Measurements from ENCODE around the gene BIRC3. TPM values are rescaled to one million over a fixed set of nuclear protein-coding genes. Genes with fewer than 3 reads are reported as not detected.

The BIRC3 gene
- total RNA-seq, 5 donors from 2014 or later (not counting 1 experiment from before 2014, with no cell fraction given): 82.6 to 114 (median 96.0) TPM

GRCh38 chr11:102272047-102272824 is 45.0 kb upstream of the BIRC3 start:
- ATAC-seq (replicated peaks in 1 of 4): peak in 1 of 4 experiments; percentile 20
- H3K36me3 Mint-ChIP-seq: no peaks in the 10 kb centered on the region
- peaks cover 34 to 36% (median 36%) of the 10 kb centered on the region in 3 donors for H3K4me1 Mint-ChIP-seq
- no peak overlapping the region for H3K27ac Mint-ChIP-seq
- Histone ChIP-seq H3K4me3 (ENCODE audit: control insufficient read depth in 1 of 2, extremely low read depth in 1 of 2, low read length in 1 of 2) (no peak overlapping the region), H3K27ac (ENCODE audit: low read length) (no peak overlapping the region), H3K9me3 (no peaks in the 10 kb centered on the region), H3K36me3 (ENCODE audit: control insufficient read depth in 2 of 2, extremely low read depth in 1 of 2, insufficient read depth in 1 of 2, low read length in 1 of 2) (no peaks in the 10 kb centered on the region), H3K4me1 (ENCODE audit: control insufficient read depth in 1 of 2, extremely low read depth in 1 of 2, insufficient read depth in 2 of 2, low read length in 2 of 2) (peaks cover 11 to 23% of the 10 kb centered on the region in 2 experiments), H3K27me3 (replicated peaks in 1 of 2; ENCODE audit: control insufficient read depth in 2 of 2, extremely low read depth in 1 of 2, insufficient read depth in 2 of 2, low read length in 1 of 2) (peaks cover 0 to 3% of the 10 kb centered on the region in 2 experiments)
- CTCF ChIA-PET: no interaction called here
- POLR2A ChIA-PET: no interaction called here
- H3K9me3 Mint-ChIP-seq: no peaks in the 10 kb centered on the region
- WGBS (ENCODE audit: insufficient coverage): 78% methylated on average over 10 of the region's 10 CpGs
- no peak overlapping the region for H3K4me3 Mint-ChIP-seq
- H3K27me3 Mint-ChIP-seq: peaks cover 11 to 33% of the 10 kb centered on the region in 2 donors
- DNase-seq: no peak

DNA sequence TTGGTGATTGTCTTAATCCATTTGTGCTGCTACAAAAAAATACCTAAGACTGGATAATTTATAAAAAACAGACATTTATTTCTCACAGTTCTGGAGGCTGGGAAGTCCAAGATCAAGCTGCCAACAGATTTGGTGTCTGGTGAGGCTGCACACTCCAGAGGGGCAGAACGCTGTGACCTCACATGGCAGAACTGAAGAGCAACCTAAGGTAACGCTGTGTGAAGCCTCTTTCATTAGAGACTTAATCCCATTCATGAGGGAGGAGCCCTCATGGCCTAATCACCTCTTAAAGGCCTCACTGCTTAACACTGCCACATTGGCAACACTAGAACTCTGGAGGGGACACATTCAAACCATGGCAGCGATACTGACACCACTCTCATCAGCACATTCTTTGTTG is 42.7 kb upstream of the BIRC3 start:
- ChIA-PET POLR2A (interaction anchor here in 1 of 2 donors (0.7 kb wide), 1 partner anchor 52 kb away, joined by 3 read pairs; no protein-coding TSS in a partner anchor), CTCF (interaction anchor here in 1 of 2 donors (0.6 kb wide), 1 partner anchor 15 kb away, joined by 3 read pairs; no protein-coding TSS in a partner anchor)
- Mint-ChIP-seq H3K4me3 (no peak overlapping the region), H3K9me3 (no peaks in the 10 kb centered on the region), H3K27ac (no peak overlapping the region), H3K36me3 (no peaks in the 10 kb centered on the region), H3K4me1 (peaks cover 17 to 21% (median 18%) of the 10 kb centered on the region in 3 donors), H3K27me3 (peaks cover 11 to 27% of the 10 kb centered on the region in 2 donors)
- WGBS (ENCODE audit: insufficient coverage): 100% methylated on average over 1 of the region's 3 CpGs
- DNase-seq (no peak), ATAC-seq (replicated peaks in 1 of 4) (no peak)
- H3K4me1 ChIP-seq (ENCODE audit: control insufficient read depth in 1 of 2, extremely low read depth in 1 of 2, insufficient read depth in 2 of 2, low read length in 2 of 2): peaks cover 2 to 7% of the 10 kb centered on the region in 2 experiments
- H3K36me3 ChIP-seq (ENCODE audit: control insufficient read depth in 2 of 2, extremely low read depth in 1 of 2, insufficient read depth in 1 of 2, low read length in 1 of 2): no peaks in the 10 kb centered on the region
- H3K4me3 ChIP-seq (ENCODE audit: control insufficient read depth in 1 of 2, extremely low read depth in 1 of 2, low read length in 1 of 2): no peak overlapping the region
- H3K27me3 ChIP-seq (replicated peaks in 1 of 2; ENCODE audit: control insufficient read depth in 2 of 2, extremely low read depth in 1 of 2, insufficient read depth in 2 of 2, low read length in 1 of 2): peaks cover 0 to 3% of the 10 kb centered on the region in 2 experiments
- H3K27ac ChIP-seq (ENCODE audit: low read length): no peak overlapping the region
- H3K9me3 ChIP-seq: no peaks in the 10 kb centered on the region

DNA sequence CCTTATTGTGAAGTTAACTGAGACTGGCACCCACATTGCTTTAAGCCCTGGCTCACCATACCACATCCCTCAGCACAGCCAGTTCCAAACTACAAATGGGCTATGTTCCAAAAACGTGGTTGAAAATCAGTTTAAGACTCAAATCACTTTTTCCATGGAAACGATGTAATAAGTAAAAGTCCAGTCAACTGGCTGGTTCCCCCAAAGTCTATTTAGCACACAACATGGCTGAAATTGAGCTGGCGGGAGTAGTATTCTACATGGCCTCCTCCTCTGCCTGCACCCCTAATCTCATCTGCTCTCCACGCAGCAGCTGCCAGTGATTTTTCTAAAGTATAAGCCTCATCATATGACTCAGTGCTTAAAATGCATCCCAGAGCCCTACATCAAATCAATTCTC is 40.9 kb upstream of the BIRC3 start:
- Mint-ChIP-seq H3K36me3 (no peaks in the 10 kb centered on the region), H3K9me3 (no peaks in the 10 kb centered on the region), H3K4me3 (no peak overlapping the region), H3K4me1 (peaks cover 11 to 21% (median 15%) of the 10 kb centered on the region in 3 donors), H3K27me3 (peaks cover 11 to 27% of the 10 kb centered on the region in 2 donors), H3K27ac (no peak overlapping the region)
- no peak for DNase-seq
- Histone ChIP-seq H3K4me3 (ENCODE audit: control insufficient read depth in 1 of 2, extremely low read depth in 1 of 2, low read length in 1 of 2) (no peak overlapping the region), H3K4me1 (ENCODE audit: control insufficient read depth in 1 of 2, extremely low read depth in 1 of 2, insufficient read depth in 2 of 2, low read length in 2 of 2) (no peaks in the 10 kb centered on the region), H3K9me3 (no peaks in the 10 kb centered on the region), H3K36me3 (ENCODE audit: control insufficient read depth in 2 of 2, extremely low read depth in 1 of 2, insufficient read depth in 1 of 2, low read length in 1 of 2) (no peaks in the 10 kb centered on the region), H3K27ac (ENCODE audit: low read length) (no peak overlapping the region), H3K27me3 (replicated peaks in 1 of 2; ENCODE audit: control insufficient read depth in 2 of 2, extremely low read depth in 1 of 2, insufficient read depth in 2 of 2, low read length in 1 of 2) (peaks cover 0 to 3% of the 10 kb centered on the region in 2 experiments)
- 70% methylated on average over 3 of the region's 4 CpGs for WGBS (ENCODE audit: insufficient coverage)
- POLR2A ChIA-PET: no interaction called here
- CTCF ChIA-PET: interaction anchor here (0.5 to 0.7 kb wide), 2 partner anchors 18 to 411 kb away, joined by 3 read pairs; no protein-coding TSS in a partner anchor
- no peak for ATAC-seq (replicated peaks in 1 of 4)

- no peak for DNase-seq
- Mint-ChIP-seq H3K36me3 (no peaks in the 10 kb centered on the region), H3K27me3 (peaks cover 11 to 27% of the 10 kb centered on the region in 2 donors), H3K27ac (no peak overlapping the region), H3K4me1 (peaks cover 11 to 21% (median 15%) of the 10 kb centered on the region in 3 donors), H3K4me3 (no peak overlapping the region), H3K9me3 (no peaks in the 10 kb centered on the region)
- Histone ChIP-seq H3K36me3 (ENCODE audit: control insufficient read depth in 2 of 2, extremely low read depth in 1 of 2, insufficient read depth in 1 of 2, low read length in 1 of 2) (no peaks in the 10 kb centered on the region), H3K27ac (ENCODE audit: low read length) (no peak overlapping the region), H3K4me3 (ENCODE audit: control insufficient read depth in 1 of 2, extremely low read depth in 1 of 2, low read length in 1 of 2) (no peak overlapping the region), H3K27me3 (replicated peaks in 1 of 2; ENCODE audit: control insufficient read depth in 2 of 2, extremely low read depth in 1 of 2, insufficient read depth in 2 of 2, low read length in 1 of 2) (peaks cover 0 to 5% of the 10 kb centered on the region in 2 experiments), H3K9me3 (no peaks in the 10 kb centered on the region), H3K4me1 (ENCODE audit: control insufficient read depth in 1 of 2, extremely low read depth in 1 of 2, insufficient read depth in 2 of 2, low read length in 2 of 2) (no peaks in the 10 kb centered on the region)
- WGBS (ENCODE audit: insufficient coverage): 85% methylated on average over 3 of the region's 3 CpGs
- ATAC-seq (replicated peaks in 1 of 4): no peak
- ChIA-PET CTCF (no interaction called here), POLR2A (no interaction called here)
Measured at GRCh38 chr11:102276783-102277182, 40.5 kb upstream of the BIRC3 start.

- POLR2A ChIA-PET: interaction anchor here in 1 of 2 donors (0.6 to 0.7 kb wide), 2 partner anchors 11 to 314 kb away, joined by 3 read pairs; no protein-coding TSS in a partner anchor
Measured at GRCh38 chr11:102279641-102280170, 37.6 kb upstream of the BIRC3 start.

DNA sequence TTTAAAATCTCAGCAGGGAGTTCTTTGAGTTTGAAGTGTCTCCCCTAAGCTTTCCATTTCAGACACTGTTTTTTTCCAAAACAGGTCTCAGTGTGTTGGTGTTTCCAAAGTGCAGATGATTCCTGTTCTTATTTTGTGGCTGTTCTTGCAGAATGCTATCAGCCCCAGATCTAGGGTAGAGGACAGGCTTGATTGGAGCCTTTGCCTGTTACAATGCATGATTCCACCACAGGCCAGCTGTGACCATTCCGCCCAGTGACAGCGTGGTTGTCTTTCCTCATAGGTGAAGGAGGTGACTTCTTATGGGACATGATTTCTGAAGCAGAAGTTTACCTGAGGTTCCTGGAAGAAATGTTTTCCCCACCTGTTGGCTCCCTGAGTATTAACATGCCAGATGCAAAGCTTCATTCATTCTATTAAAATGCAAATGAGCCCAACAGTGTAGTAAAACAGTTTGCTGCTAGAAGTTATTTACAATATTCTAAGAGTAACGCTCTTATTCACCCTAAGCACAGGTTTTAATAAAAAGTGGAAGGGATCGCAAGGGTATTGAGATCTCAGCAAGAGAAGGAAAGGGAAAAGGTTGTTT is 36.9 kb upstream of the BIRC3 start:
- no peaks in the 10 kb centered on the region for H3K4me1 ChIP-seq (ENCODE audit: control insufficient read depth in 1 of 2, extremely low read depth in 1 of 2, insufficient read depth in 2 of 2, low read length in 2 of 2)
- ChIA-PET POLR2A (interaction anchor here in 1 of 2 donors (0.6 kb wide), 1 partner anchor 10 kb away, joined by 3 read pairs; no protein-coding TSS in a partner anchor), CTCF (interaction anchor here (1.4 to 1.6 kb wide), 2 partner anchors 11 kb away, joined by 4 to 5 read pairs; no protein-coding TSS in a partner anchor)
- H3K9me3 ChIP-seq: no peaks in the 10 kb centered on the region
- H3K27ac ChIP-seq (ENCODE audit: low read length): no peak overlapping the region
- Mint-ChIP-seq H3K4me1 (peaks cover 6 to 7% (median 7%) of the 10 kb centered on the region in 3 donors), H3K27me3 (peaks cover 11 to 15% of the 10 kb centered on the region in 2 donors), H3K9me3 (no peaks in the 10 kb centered on the region), H3K4me3 (no peak overlapping the region), H3K27ac (no peak overlapping the region), H3K36me3 (no peaks in the 10 kb centered on the region)
- H3K4me3 ChIP-seq (ENCODE audit: control insufficient read depth in 1 of 2, extremely low read depth in 1 of 2, low read length in 1 of 2): no peak overlapping the region
- DNase-seq (no peak), ATAC-seq (replicated peaks in 1 of 4) (no peak)
- peaks cover 0 to 8% of the 10 kb centered on the region in 2 experiments for H3K27me3 ChIP-seq (replicated peaks in 1 of 2; ENCODE audit: control insufficient read depth in 2 of 2, extremely low read depth in 1 of 2, insufficient read depth in 2 of 2, low read length in 1 of 2)
- 90% methylated on average over 2 of the region's 4 CpGs for WGBS (ENCODE audit: insufficient coverage)
- no peaks in the 10 kb centered on the region for H3K36me3 ChIP-seq (ENCODE audit: control insufficient read depth in 2 of 2, extremely low read depth in 1 of 2, insufficient read depth in 1 of 2, low read length in 1 of 2)

More at GRCh38 chr11:102279641-102280170, 37.6 kb upstream of the BIRC3 start:
- DNase-seq (no peak), ATAC-seq (replicated peaks in 1 of 4) (peak in 2 of 4 experiments; percentile 27 to 57)
- CTCF ChIA-PET: interaction anchor here (0.6 to 1.6 kb wide), 6 partner anchors 9 to 129 kb away, joined by 3 to 5 read pairs (median 4); no protein-coding TSS in a partner anchor
- Histone ChIP-seq H3K9me3 (no peaks in the 10 kb centered on the region), H3K36me3 (ENCODE audit: control insufficient read depth in 2 of 2, extremely low read depth in 1 of 2, insufficient read depth in 1 of 2, low read length in 1 of 2) (no peaks in the 10 kb centered on the region), H3K27me3 (replicated peaks in 1 of 2; ENCODE audit: control insufficient read depth in 2 of 2, extremely low read depth in 1 of 2, insufficient read depth in 2 of 2, low read length in 1 of 2) (peaks cover 0 to 8% of the 10 kb centered on the region in 2 experiments), H3K4me3 (ENCODE audit: control insufficient read depth in 1 of 2, extremely low read depth in 1 of 2, low read length in 1 of 2) (no peak overlapping the region), H3K27ac (ENCODE audit: low read length) (no peak overlapping the region), H3K4me1 (ENCODE audit: control insufficient read depth in 1 of 2, extremely low read depth in 1 of 2, insufficient read depth in 2 of 2, low read length in 2 of 2) (no peaks in the 10 kb centered on the region)
- no peaks in the 10 kb centered on the region for H3K9me3 Mint-ChIP-seq
- no peak overlapping the region for H3K27ac Mint-ChIP-seq
- 53% methylated on average over 7 of the region's 13 CpGs for WGBS (ENCODE audit: insufficient coverage)
- H3K4me1 Mint-ChIP-seq: peaks cover 6 to 7% (median 7%) of the 10 kb centered on the region in 3 donors
- peaks cover 11 to 16% of the 10 kb centered on the region in 2 donors for H3K27me3 Mint-ChIP-seq
- H3K36me3 Mint-ChIP-seq: no peaks in the 10 kb centered on the region
- peak overlapping the region in 1 of 3 donors; percentile 4 for H3K4me3 Mint-ChIP-seq
